H9 (cell line): ENCODE measurements around the gene ZNF678. TPM values are rescaled to one million over a fixed set of nuclear protein-coding genes. Genes with fewer than 3 reads are reported as not detected.

Experiments
- DNase-seq: peaks from one replicate; pipeline ENCODE4 v3.0.0-alpha.2; 2017
- H2AFZ ChIP-seq: one replicate; pipeline ENCODE4 v1.6.1; 2013; ENCODE audit warnings: mild to moderate bottlenecking, low read length, control low read depth, moderate library complexity
- H2AK5ac ChIP-seq: 2 replicates; pipeline ENCODE4 v1.6.1; 2013; ENCODE audit warnings: low read length, control low read depth, mixed read lengths; ENCODE audit not compliant: insufficient read length
- H2BK120ac ChIP-seq: one replicate; pipeline ENCODE4 v1.6.1; 2013; ENCODE audit warnings: low read depth, mild to moderate bottlenecking, low read length, control low read depth, inconsistent platforms; ENCODE audit not compliant: poor library complexity, severe bottlenecking
- H2BK12ac ChIP-seq: 2 replicates; pipeline ENCODE4 v1.6.1; 2013; ENCODE audit warnings: low read length, control low read depth, mixed read lengths, low read depth; ENCODE audit not compliant: insufficient read length
- H2BK15ac ChIP-seq: 2 replicates; pipeline ENCODE4 v1.6.1; 2013; ENCODE audit warnings: low read depth, low read length, control low read depth
- H2BK20ac ChIP-seq: one replicate; pipeline ENCODE4 v1.6.1; 2013; ENCODE audit warnings: low read depth, mild to moderate bottlenecking, low read length, control low read depth, inconsistent platforms; ENCODE audit not compliant: poor library complexity, severe bottlenecking
- H2BK5ac ChIP-seq: 2 replicates; pipeline ENCODE4 v1.6.1; 2013; ENCODE audit warnings: low read length, control low read depth, mixed read lengths; ENCODE audit not compliant: insufficient read length
- H3K14ac ChIP-seq: 2 replicates; pipeline ENCODE4 v1.6.1; 2013; ENCODE audit warnings: low read length, control low read depth; ENCODE audit not compliant: insufficient read depth
- H3K18ac ChIP-seq: 2 replicates; pipeline ENCODE4 v1.6.1; 2013; ENCODE audit warnings: low read depth, mild to moderate bottlenecking, mixed read lengths, low read length, control low read depth; ENCODE audit not compliant: insufficient read length
- H3K23ac ChIP-seq: 2 replicates; pipeline ENCODE4 v1.6.1; 2013; ENCODE audit warnings: low read length, control low read depth, mixed read lengths, low read depth; ENCODE audit not compliant: insufficient read length
- H3K23me2 ChIP-seq: 2 replicates; pipeline ENCODE4 v1.6.1; 2013; ENCODE audit warnings: low read depth, mild to moderate bottlenecking, mixed read lengths, low read length, control low read depth; ENCODE audit not compliant: insufficient read length, poor library complexity, severe bottlenecking
- H3K27ac ChIP-seq: 2 replicates; pipeline ENCODE4 v1.5.1; 2013; ENCODE audit warnings: low read length, control low read depth, mixed read lengths, low read depth; ENCODE audit not compliant: insufficient read length
- H3K27me3 ChIP-seq: 2 replicates; pipeline ENCODE4 v1.6.1; 2013; ENCODE audit warnings: low read length, control low read depth, inconsistent platforms; ENCODE audit not compliant: insufficient read depth
- H3K4ac ChIP-seq: 2 replicates; pipeline ENCODE4 v1.6.1; 2013; ENCODE audit warnings: low read depth, mild to moderate bottlenecking, control low read depth, inconsistent platforms, low read length, moderate library complexity
- H3K4me1 ChIP-seq: 2 replicates; pipeline ENCODE4 v1.6.1; 2013; ENCODE audit warnings: low read length, control low read depth, inconsistent platforms; ENCODE audit not compliant: insufficient read depth
- H3K4me2 ChIP-seq: 2 replicates; pipeline ENCODE4 v1.6.1; 2013; ENCODE audit warnings: low read length, control low read depth, mixed read lengths; ENCODE audit not compliant: insufficient read length, insufficient read depth
- H3K56ac ChIP-seq: 2 replicates; pipeline ENCODE4 v1.6.1; 2013; ENCODE audit warnings: low read depth, mild to moderate bottlenecking, mixed read lengths, low read length, control low read depth; ENCODE audit not compliant: insufficient read length
- H3K79me1 ChIP-seq: 2 replicates; pipeline ENCODE4 v1.6.1; 2013; ENCODE audit warnings: low read depth, mild to moderate bottlenecking, moderate library complexity, low read length, control low read depth, inconsistent platforms; ENCODE audit not compliant: insufficient read depth, poor library complexity, severe bottlenecking
- H3K79me2 ChIP-seq: 2 replicates; pipeline ENCODE4 v1.6.1; 2013; ENCODE audit warnings: low read length, control low read depth, inconsistent platforms; ENCODE audit not compliant: insufficient read depth
- H3K9ac ChIP-seq: 2 replicates; pipeline ENCODE4 v1.6.1; 2013; ENCODE audit warnings: low read length, control low read depth, mixed read lengths; ENCODE audit not compliant: insufficient read length; ENCODE audit errors: extremely low read depth
- H3K9me3 ChIP-seq: one replicate; pipeline ENCODE4 v1.6.1; 2013; ENCODE audit warnings: low read depth, low read length, inconsistent platforms; ENCODE audit not compliant: control insufficient read depth
- H3T11ph ChIP-seq: one replicate; pipeline ENCODE4 v1.6.1; 2013; ENCODE audit warnings: mild to moderate bottlenecking, low read length, control low read depth, inconsistent platforms
- H4K20me1 ChIP-seq: one replicate; pipeline ENCODE4 v1.6.1; 2013; ENCODE audit not compliant: control insufficient read depth, insufficient read length, insufficient read depth
- H4K5ac ChIP-seq: 2 replicates; pipeline ENCODE4 v1.6.1; 2013; ENCODE audit warnings: low read depth, mild to moderate bottlenecking, mixed read lengths, low read length, control low read depth; ENCODE audit not compliant: insufficient read length
- H4K8ac ChIP-seq: replicated peaks from 2 replicates; pipeline ENCODE4 v1.6.1; 2013; ENCODE audit warnings: low read length, control low read depth, mixed read lengths, low read depth; ENCODE audit not compliant: insufficient read length
- H4K91ac ChIP-seq: 2 replicates; pipeline ENCODE4 v1.6.1; 2013; ENCODE audit warnings: low read depth, mild to moderate bottlenecking, moderate library complexity, mixed read lengths, low read length, control low read depth; ENCODE audit not compliant: insufficient read length
- H3K27ac Mint-ChIP-seq, 3 experiments: 2 replicates in 2 of 3; 3 replicates in 1 of 3; pipeline ENCODE4 v1.8.0; 2020 to 2021; ENCODE audit warnings: mixed read lengths in 3 of 3, mild to moderate bottlenecking in 1 of 3, moderate library complexity in 1 of 3
- H3K27me3 Mint-ChIP-seq: 2 replicates; pipeline ENCODE4 v1.8.0; 2021; ENCODE audit warnings: low read depth, mild to moderate bottlenecking, moderate library complexity, mixed read lengths
- H3K36me3 Mint-ChIP-seq, 3 experiments: 2 replicates in 2 of 3; 3 replicates in 1 of 3; pipeline ENCODE4 v1.8.0; 2020 to 2021; ENCODE audit warnings: low read depth in 3 of 3, mixed read lengths in 3 of 3; ENCODE audit not compliant: insufficient read depth in 1 of 3
- H3K4me1 Mint-ChIP-seq, 2 experiments: 2 replicates each; pipeline ENCODE4 v1.8.0; 2020; ENCODE audit warnings: mixed read lengths in 2 of 2
- H3K4me3 Mint-ChIP-seq, 2 experiments: 2 replicates in 1 of 2; 3 replicates in 1 of 2; pipeline ENCODE4 v1.8.0; 2020 to 2021; ENCODE audit warnings: mild to moderate bottlenecking in 2 of 2, mixed read lengths in 2 of 2, moderate library complexity in 1 of 2
- H3K9me3 Mint-ChIP-seq, 2 experiments: 2 replicates in 1 of 2; 3 replicates in 1 of 2; pipeline ENCODE4 v1.8.0; 2020; ENCODE audit warnings: mild to moderate bottlenecking in 2 of 2, mixed read lengths in 2 of 2, moderate library complexity in 1 of 2
- WGBS: extraction: QIAGEN DNeasy Blood & Tissue Kit; methylation state at CpG from one replicate; pipeline ENCODE4 v1.1.7; 2013; ENCODE audit warnings: missing lambda C conversion rate, low lambda C conversion rate, mixed read lengths; ENCODE audit not compliant: insufficient read length; ENCODE audit errors: extremely low coverage; 5-methylcytosine and 5-hydroxymethylcytosine counted together
- total RNA-seq: library from RNA; stranded (reverse); gene quantifications from 2 replicates; pipeline ENCODE4 v1.2.1, GENCODE V29; 2021
- TF ChIP-seq, protein P1 (sequence below): fragments of 200-600 bp; sonication (generic); conservative IDR thresholded peaks from 3 replicates; pipeline ENCODE4 v1.8.0; 2021; ENCODE audit warnings: antibody characterized with exemption, mild to moderate bottlenecking

Gene ZNF678
- total RNA-seq, 1 experiment from 2014 or later = 25.3 TPM

GRCh38 chr1:227541796-227542152, 21.6 kb upstream of the ZNF678 start:
- Histone ChIP-seq H3K27ac (no peak overlapping the region), H4K5ac (no peak overlapping the region)
- no CpG with 5 or more reads among the region's 32 CpGs for WGBS

More at GRCh38 chr1:227541796-227542152, 21.6 kb upstream of the ZNF678 start:
- Histone ChIP-seq H3K4me1 (no peaks in the 10 kb centered on the region), H4K8ac (no peak overlapping the region), H3K23me2 (peaks cover 14% of the 10 kb centered on the region), H2BK12ac (no peak overlapping the region), H3K4ac (no peak overlapping the region), H3K9me3 (no peaks in the 10 kb centered on the region), H3K79me1 (no peaks in the 10 kb centered on the region), H2BK5ac (no peak overlapping the region), H3K14ac (peak overlapping the region; percentile 84; the same call in 1 of the 2 replicates), H3K23ac (no peak overlapping the region), H2AFZ (no peak overlapping the region), H2BK15ac (no peak overlapping the region), H4K20me1 (no peaks in the 10 kb centered on the region), H3K79me2 (no peaks in the 10 kb centered on the region), H3T11ph (no peak overlapping the region), H2BK120ac (no peak overlapping the region), H3K27me3 (peaks cover 3% of the 10 kb centered on the region; the same call in 1 of the 2 replicates), H2AK5ac (no peak overlapping the region), H4K91ac (no peak overlapping the region), H3K56ac (no peak overlapping the region), H2BK20ac (no peak overlapping the region), H3K9ac (no peak overlapping the region), H3K18ac (no peak overlapping the region), H3K4me2 (peak overlapping the region; percentile 40)
- H3K27me3 Mint-ChIP-seq = peaks cover 12% of the 10 kb centered on the region
- H3K36me3 Mint-ChIP-seq = no peaks in the 10 kb centered on the region
- H3K4me1 Mint-ChIP-seq = peaks cover 0 to 4% of the 10 kb centered on the region in 2 experiments; a peak in 3 of 4 replicates
- no peak overlapping the region for H3K27ac Mint-ChIP-seq
- peak overlapping the region; percentile 53; a peak in 4 of 5 replicates for H3K4me3 Mint-ChIP-seq
- TF ChIP-seq, protein P1, sequence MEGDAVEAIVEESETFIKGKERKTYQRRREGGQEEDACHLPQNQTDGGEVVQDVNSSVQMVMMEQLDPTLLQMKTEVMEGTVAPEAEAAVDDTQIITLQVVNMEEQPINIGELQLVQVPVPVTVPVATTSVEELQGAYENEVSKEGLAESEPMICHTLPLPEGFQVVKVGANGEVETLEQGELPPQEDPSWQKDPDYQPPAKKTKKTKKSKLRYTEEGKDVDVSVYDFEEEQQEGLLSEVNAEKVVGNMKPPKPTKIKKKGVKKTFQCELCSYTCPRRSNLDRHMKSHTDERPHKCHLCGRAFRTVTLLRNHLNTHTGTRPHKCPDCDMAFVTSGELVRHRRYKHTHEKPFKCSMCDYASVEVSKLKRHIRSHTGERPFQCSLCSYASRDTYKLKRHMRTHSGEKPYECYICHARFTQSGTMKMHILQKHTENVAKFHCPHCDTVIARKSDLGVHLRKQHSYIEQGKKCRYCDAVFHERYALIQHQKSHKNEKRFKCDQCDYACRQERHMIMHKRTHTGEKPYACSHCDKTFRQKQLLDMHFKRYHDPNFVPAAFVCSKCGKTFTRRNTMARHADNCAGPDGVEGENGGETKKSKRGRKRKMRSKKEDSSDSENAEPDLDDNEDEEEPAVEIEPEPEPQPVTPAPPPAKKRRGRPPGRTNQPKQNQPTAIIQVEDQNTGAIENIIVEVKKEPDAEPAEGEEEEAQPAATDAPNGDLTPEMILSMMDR = no peak
- H3K9me3 Mint-ChIP-seq = peaks cover 3% of the 10 kb centered on the region in 2 experiments; a peak in 3 of 5 replicates
- DNase-seq = peak; percentile 50
